Activated CD4-positive, alpha-beta memory T cell treated with anti-CD3 and anti-CD28 coated beads for 36 hours (primary cell): ENCODE results near the gene OR13C9. TPM values are rescaled to one million over a fixed set of nuclear protein-coding genes. Genes with fewer than 3 reads are reported as not detected.
"Not testable (repeated sequence)": the region's sequence is repeated elsewhere in the genome, so short reads cannot be mapped to it uniquely, and the experiment has no call there.

Experiments used
- CTCF ChIA-PET: fragments of 350-600 bp; sonication (Branson Sonifier 250); formaldehyde crosslinking; loops from one replicate; lab custom pipeline; 2021; ENCODE audit warnings: antibody characterized with exemption, inconsistent platforms; lab: Charles Lee
- POLR2A ChIA-PET: fragments of 350-600 bp; sonication (Branson Sonifier 250); formaldehyde crosslinking; loops from one replicate; lab custom pipeline; 2021; ENCODE audit warnings: antibody characterized with exemption; lab: Charles Lee
- DNase-seq: peaks from one replicate; pipeline ENCODE4 v3.0.0-alpha.2; 2020
- H3K27ac Mint-ChIP-seq: one replicate; pipeline ENCODE4 v1.8.0; 2021; ENCODE audit warnings: mixed read lengths
- H3K27me3 Mint-ChIP-seq: one replicate; pipeline ENCODE4 v1.8.0; 2021; ENCODE audit warnings: mixed read lengths
- H3K36me3 Mint-ChIP-seq: one replicate; pipeline ENCODE4 v1.8.0; 2021; ENCODE audit warnings: mixed read lengths
- H3K4me1 Mint-ChIP-seq: one replicate; pipeline ENCODE4 v1.8.0; 2021; ENCODE audit warnings: low read depth, mixed read lengths
- H3K4me3 Mint-ChIP-seq: one replicate; pipeline ENCODE4 v1.8.0; 2021; ENCODE audit warnings: mild to moderate bottlenecking, mixed read lengths
- H3K9me3 Mint-ChIP-seq: one replicate; pipeline ENCODE4 v1.8.0; 2021; ENCODE audit warnings: mixed read lengths
- intact Hi-C: fragments of 100-400 bp; cut with micrococcal nuclease; formaldehyde crosslinking; loops from one replicate; pipeline ENCODE4 v1.15.1; 2023
- total RNA-seq, 2 experiments: library from RNA; stranded (reverse); gene quantifications; one replicate each; pipeline ENCODE4 v1.2.3, GENCODE V29; 2021

OR13C9 gene
- total RNA-seq, 2 experiments from 2014 or later, result not detected

DNA sequence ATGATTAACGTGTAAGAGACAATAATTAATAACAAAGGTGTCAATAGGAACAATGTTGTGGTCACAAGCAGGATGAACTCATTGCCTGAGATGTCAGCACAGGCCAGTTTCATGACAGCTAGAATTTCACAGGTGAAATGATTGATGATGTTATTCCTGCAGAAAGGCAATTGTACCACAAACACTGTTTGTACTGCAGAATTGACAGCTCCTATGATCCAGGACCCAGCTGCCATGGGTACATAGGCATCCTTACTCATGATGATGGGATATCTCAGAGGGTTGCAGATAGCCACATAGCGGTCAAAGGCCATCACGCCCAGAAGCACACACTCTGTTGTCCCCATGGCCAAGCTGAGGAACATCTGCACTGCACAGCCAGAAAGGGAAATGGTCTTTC lies 19.3 kb downstream of the OR13C9 start:
- CTCF ChIA-PET, intact Hi-C loops, H3K9me3 Mint-ChIP-seq, H3K27me3 Mint-ChIP-seq, DNase-seq, H3K4me3 Mint-ChIP-seq, H3K36me3 Mint-ChIP-seq, POLR2A ChIA-PET, H3K27ac Mint-ChIP-seq, H3K4me1 Mint-ChIP-seq: not testable (repeated sequence)

DNA sequence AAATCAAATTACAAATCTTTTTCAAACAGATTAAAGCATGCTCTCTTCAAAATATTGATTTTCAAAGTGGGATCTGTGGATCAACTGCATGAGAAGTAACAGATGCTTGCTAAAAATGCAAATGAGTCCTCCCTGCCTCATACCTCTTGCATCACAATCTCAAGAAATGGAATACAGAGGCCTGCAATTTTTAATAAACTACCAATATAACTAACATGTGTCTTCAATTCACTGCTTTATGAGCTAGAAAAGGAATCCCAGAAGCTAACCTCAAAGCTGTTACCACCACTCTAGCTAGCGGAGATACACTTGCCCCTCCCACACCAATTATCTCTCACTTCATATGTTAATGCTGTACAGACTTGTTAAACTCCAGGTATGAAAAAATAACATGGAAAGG lies 28.4 kb downstream of the OR13C9 start:
- H3K9me3 Mint-ChIP-seq, result no peaks in the 10 kb centered on the region
- no peak overlapping the region for H3K27ac Mint-ChIP-seq
- no peak for DNase-seq
- H3K4me3 Mint-ChIP-seq, result no peak overlapping the region
- H3K4me1 Mint-ChIP-seq, result no peaks in the 10 kb centered on the region
- POLR2A ChIA-PET, result no interaction called here
- intact Hi-C loops, result no loop called here
- H3K27me3 Mint-ChIP-seq, result no peaks in the 10 kb centered on the region
- CTCF ChIA-PET, result no interaction called here
- H3K36me3 Mint-ChIP-seq, result no peaks in the 10 kb centered on the region

DNA sequence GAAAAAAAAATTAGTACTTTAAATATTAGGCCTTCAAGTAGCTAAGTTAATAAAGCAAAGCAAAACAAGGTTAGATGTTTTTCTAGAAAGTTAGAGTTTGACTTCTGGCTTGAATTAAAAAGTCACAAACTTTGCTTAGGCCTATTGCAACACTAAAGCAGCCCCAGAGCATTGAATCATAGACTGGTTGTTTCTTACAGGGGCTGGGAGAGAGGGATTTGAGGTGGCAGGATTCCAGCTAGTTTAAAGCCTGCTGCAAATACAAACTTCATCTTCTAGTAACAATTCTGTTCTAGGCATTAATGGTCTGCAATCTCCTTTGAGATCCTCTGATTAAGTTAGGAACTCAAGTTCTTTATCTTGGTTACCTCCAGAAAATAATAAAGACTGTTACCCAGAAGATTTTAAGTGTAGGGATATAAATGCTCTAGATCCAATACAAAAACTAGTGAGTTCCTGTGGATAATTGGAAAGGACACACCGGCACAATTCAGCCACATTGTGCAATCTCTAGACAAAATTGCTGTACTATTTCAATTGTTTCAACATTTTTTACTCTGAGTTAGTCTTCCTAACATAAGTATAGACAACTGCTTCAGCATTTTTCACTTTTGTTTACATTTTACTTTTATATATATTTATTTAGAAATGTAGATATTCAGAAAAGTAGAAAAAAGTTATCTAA lies 31.4 kb downstream of the OR13C9 start:
- DNase-seq, result no peak
- CTCF ChIA-PET, result no interaction called here
- Mint-ChIP-seq H3K9me3 (no peaks in the 10 kb centered on the region), H3K4me1 (no peaks in the 10 kb centered on the region), H3K27me3 (no peaks in the 10 kb centered on the region), H3K36me3 (no peaks in the 10 kb centered on the region), H3K4me3 (no peak overlapping the region), H3K27ac (no peak overlapping the region)
- POLR2A ChIA-PET, result no interaction called here
- intact Hi-C loops, result no loop called here

DNA sequence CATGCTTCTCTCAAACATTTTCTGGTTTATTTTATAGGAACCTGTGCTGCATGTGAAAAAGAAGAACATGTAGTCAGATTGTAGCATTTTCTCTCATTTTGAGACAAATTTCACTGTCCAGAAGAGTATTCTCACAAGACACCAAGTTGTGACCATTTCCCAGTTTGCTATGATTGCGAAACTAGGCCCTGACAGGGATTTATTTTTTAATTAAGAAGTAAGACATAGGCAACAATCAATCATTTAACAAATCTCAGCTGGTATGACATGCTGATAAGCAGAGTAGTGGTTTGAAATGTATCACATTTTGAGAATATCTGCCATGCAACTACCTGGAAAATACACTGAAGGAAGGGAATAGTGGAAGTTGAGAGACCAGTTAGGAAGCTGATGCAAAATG lies 37.4 kb downstream of the OR13C9 start:
- CTCF ChIA-PET, result no interaction called here
- intact Hi-C loops, result no loop called here
- Mint-ChIP-seq H3K4me3 (no peak overlapping the region), H3K4me1 (no peaks in the 10 kb centered on the region), H3K36me3 (no peaks in the 10 kb centered on the region), H3K27ac (no peak overlapping the region), H3K27me3 (peaks cover 1% of the 10 kb centered on the region), H3K9me3 (no peaks in the 10 kb centered on the region)
- DNase-seq, result no peak
- POLR2A ChIA-PET, result no interaction called here

DNA sequence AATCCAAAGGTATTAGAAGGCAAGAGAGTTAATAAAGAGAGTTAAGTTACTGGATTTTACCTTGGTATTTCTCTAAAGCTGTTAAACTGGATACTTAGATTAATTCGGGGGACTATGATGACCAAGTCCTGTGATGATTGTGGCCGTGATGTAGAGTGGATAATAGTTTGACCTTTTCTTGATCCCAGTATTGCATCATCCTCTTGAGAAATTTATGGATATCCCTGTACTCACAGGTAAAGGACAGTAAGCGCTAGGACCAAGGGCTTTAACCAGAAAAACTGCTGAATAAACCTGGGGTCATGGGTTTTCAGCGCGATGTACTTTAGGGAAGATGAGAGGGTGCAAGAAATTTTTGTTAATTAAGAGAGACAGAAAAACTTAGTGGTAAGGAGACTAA lies 40.7 kb downstream of the OR13C9 start:
- Mint-ChIP-seq H3K36me3 (no peaks in the 10 kb centered on the region), H3K4me1 (no peaks in the 10 kb centered on the region), H3K27ac (no peak overlapping the region), H3K4me3 (no peak overlapping the region), H3K9me3 (peaks cover 13% of the 10 kb centered on the region), H3K27me3 (peaks cover 1% of the 10 kb centered on the region)
- ChIA-PET CTCF (no interaction called here), POLR2A (interaction anchor here (0.6 kb wide), 1 partner anchor 692 kb away, joined by 3 read pairs; no protein-coding TSS in a partner anchor)
- no peak for DNase-seq
- intact Hi-C loops, result no loop called here

DNA sequence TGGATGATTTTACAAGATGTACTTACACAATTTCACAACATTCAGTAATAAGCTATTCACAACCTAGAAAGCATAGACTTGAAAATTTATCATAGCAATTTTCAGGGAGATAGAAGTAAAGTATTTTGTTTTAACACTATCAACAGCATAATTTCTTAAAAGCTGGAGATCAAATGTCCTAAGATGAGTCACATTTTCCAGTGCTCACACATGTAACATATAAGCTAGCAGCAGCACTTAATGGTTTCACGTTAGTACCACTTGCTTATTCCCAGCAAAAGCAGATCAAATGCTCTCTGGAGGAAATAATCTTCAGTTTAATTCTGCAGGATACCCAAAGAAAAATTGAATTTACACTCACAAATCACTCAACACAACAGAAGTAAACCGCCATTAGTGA lies 42.5 kb downstream of the OR13C9 start:
- H3K9me3 Mint-ChIP-seq, result peaks cover 18% of the 10 kb centered on the region
- no peak for DNase-seq
- no peaks in the 10 kb centered on the region for H3K4me1 Mint-ChIP-seq
- intact Hi-C loops, result no loop called here
- H3K27me3 Mint-ChIP-seq, result no peaks in the 10 kb centered on the region
- H3K27ac Mint-ChIP-seq, result no peak overlapping the region
- no peak overlapping the region for H3K4me3 Mint-ChIP-seq
- CTCF ChIA-PET, result no interaction called here
- POLR2A ChIA-PET, result no interaction called here
- no peaks in the 10 kb centered on the region for H3K36me3 Mint-ChIP-seq

DNA sequence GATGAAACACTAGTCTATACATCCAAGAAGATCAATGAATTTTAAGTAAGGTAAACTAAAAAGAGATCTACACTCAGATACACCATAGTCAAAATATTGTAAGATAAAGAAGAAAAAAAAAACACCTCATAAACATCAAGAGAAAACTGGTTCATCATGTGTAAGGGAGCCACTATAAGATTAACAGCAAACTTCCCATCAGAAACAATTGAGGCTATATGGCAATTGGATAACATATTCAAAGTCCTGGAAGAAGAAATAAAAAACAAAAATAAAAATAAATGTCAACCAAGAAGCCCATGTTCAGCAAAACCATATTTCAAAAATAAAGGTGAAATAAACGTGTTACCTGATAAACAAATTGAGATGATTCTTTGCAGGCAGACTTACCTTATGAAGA lies 45.4 kb downstream of the OR13C9 start:
- Mint-ChIP-seq H3K4me1 (no peaks in the 10 kb centered on the region), H3K36me3 (no peaks in the 10 kb centered on the region), H3K27ac (no peak overlapping the region), H3K27me3 (no peaks in the 10 kb centered on the region), H3K9me3 (peaks cover 18% of the 10 kb centered on the region), H3K4me3 (no peak overlapping the region)
- CTCF ChIA-PET, result no interaction called here
- DNase-seq, result no peak
- POLR2A ChIA-PET, result no interaction called here
- intact Hi-C loops, result no loop called here

DNA sequence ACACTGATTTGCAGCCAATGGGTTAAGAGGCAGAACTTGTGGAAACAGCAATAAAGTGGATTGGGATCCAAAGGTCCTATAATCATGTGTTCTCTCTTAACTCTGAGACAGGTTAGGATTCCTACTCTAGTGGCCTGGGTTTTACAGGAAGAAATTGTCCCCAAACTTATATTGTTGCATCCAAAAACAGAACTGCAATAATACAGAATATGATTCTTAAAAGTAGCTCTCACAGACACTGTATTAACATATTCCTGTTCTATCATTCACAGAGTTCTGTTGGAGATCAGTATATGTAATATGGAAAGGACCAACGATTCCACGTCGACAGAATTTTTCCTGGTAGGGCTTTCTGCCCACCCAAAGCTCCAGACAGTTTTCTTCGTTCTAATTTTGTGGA lies 49.1 kb downstream of the OR13C9 start, which contains the start of gene OR13C8:
Gene OR13C8, plus strand, starts transcription at position 301 of the 400 bp plus-strand sequence. Its CDS starts 0 bp downstream, at position 301.
- Mint-ChIP-seq H3K36me3 (no peaks in the 10 kb centered on the region), H3K9me3 (peaks cover 18% of the 10 kb centered on the region), H3K27ac (no peak within 1 kb of the TSS), H3K4me3 (no peak within 1 kb of the TSS), H3K27me3 (no peaks in the 10 kb centered on the region), H3K4me1 (no peaks in the 10 kb centered on the region)
- ChIA-PET POLR2A (no interaction called here), CTCF (no interaction called here)
- DNase-seq, result no peak
- intact Hi-C loops, result no loop called here

Other genes starting within 250 kb of the OR13C9 start
- not detected for gene OR13F1, start 113.9 kb downstream of the OR13C9 start, total RNA-seq
- not detected for gene OR13C4, start 91.0 kb downstream of the OR13C9 start, total RNA-seq
- not detected for gene OR13C3, start 81.3 kb downstream of the OR13C9 start, total RNA-seq
- gene OR13C8, start 49.0 kb downstream of the OR13C9 start, total RNA-seq, result not detected
- gene OR13C5, start 18.8 kb downstream of the OR13C9 start, total RNA-seq, result not detected
- gene OR13C2, start 12.6 kb downstream of the OR13C9 start, total RNA-seq, result not detected
- gene OR13D1, start 76.3 kb upstream of the OR13C9 start, total RNA-seq, result not detected
- gene NIPSNAP3A, start 129.5 kb upstream of the OR13C9 start, total RNA-seq, result 10 to 100 TPM; 11.1 to 12.5 TPM
- under 1 TPM; 0.33 to 0.58 TPM for gene NIPSNAP3B, start 145.9 kb upstream of the OR13C9 start, total RNA-seq